Endothelial cell (in vitro differentiated cells): ENCODE measurements around the gene PELO. TPM values are rescaled to one million over a fixed set of nuclear protein-coding genes. Genes with fewer than 3 reads are reported as not detected.

Experiments
- DNase-seq: peaks from one replicate; pipeline ENCODE4 v3.0.0; 2021; ENCODE audit warnings: low spot score
- H3K27ac Mint-ChIP-seq: one replicate; pipeline ENCODE4 v1.8.0; 2021; ENCODE audit warnings: mixed read lengths, inconsistent platforms; ENCODE audit not compliant: unreplicated experiment
- H3K27me3 Mint-ChIP-seq: one replicate; pipeline ENCODE4 v1.8.0; 2021; ENCODE audit warnings: mild to moderate bottlenecking, moderate library complexity, mixed read lengths, inconsistent platforms; ENCODE audit not compliant: unreplicated experiment
- H3K36me3 Mint-ChIP-seq: one replicate; pipeline ENCODE4 v1.8.0; 2021; ENCODE audit warnings: mild to moderate bottlenecking, low read depth, mixed read lengths, inconsistent platforms; ENCODE audit not compliant: unreplicated experiment
- H3K4me1 Mint-ChIP-seq: one replicate; pipeline ENCODE4 v1.8.0; 2021; ENCODE audit warnings: mild to moderate bottlenecking, mixed read lengths, inconsistent platforms; ENCODE audit not compliant: unreplicated experiment
- H3K4me3 Mint-ChIP-seq: one replicate; pipeline ENCODE4 v1.8.0; 2021; ENCODE audit warnings: mild to moderate bottlenecking, mixed read lengths, inconsistent platforms; ENCODE audit not compliant: unreplicated experiment
- H3K9me3 Mint-ChIP-seq: one replicate; pipeline ENCODE4 v1.8.0; 2021; ENCODE audit warnings: mixed read lengths, inconsistent platforms; ENCODE audit not compliant: unreplicated experiment
- total RNA-seq: library from RNA; stranded (reverse); fragmentation: NEBNext Ultra II Directional; extraction: Animal tissue kit (Norgen Biotek cat#: 25700); gene quantifications from one replicate; pipeline ENCODE4 v1.2.1, GENCODE V29; 2021; ENCODE audit not compliant: unreplicated experiment
- TF ChIP-seq, protein P1 (sequence below): fragments of 200-600 bp; sonication (generic); IDR thresholded peaks from one replicate; pipeline ENCODE4 v1.5.0; 2021; ENCODE audit warnings: antibody characterized with exemption; ENCODE audit not compliant: unreplicated experiment

The PELO gene
- total RNA-seq, 1 donor from 2014 or later, result 31.0 TPM

DNA sequence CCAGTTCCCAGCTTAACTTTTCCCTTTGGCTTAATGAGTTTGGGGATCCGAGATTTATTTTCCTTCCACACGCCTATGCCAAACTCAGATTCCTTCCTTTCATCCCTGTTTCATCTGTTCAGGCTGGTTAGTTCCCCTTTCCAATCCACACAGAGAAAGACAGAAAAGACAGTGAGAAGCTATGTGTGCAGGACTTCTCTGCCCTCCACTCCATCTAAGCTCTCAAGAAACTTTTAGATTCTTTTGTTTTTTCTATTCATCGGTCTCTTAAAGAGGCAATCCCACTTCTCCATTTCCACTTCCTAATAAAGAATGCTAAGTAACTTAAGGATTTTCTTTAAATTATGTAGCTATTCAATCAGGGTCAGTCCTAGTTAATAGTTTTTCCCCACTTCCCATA, 11.2 kb downstream of the PELO start:
- H3K4me3 Mint-ChIP-seq, result peak overlapping the region; percentile 95
- peak overlapping the region; percentile 71 for H3K27ac Mint-ChIP-seq
- peaks cover 48% of the 10 kb centered on the region for H3K4me1 Mint-ChIP-seq
- H3K36me3 Mint-ChIP-seq, result peaks cover 3% of the 10 kb centered on the region
- H3K27me3 Mint-ChIP-seq, result peaks cover 9% of the 10 kb centered on the region
- TF ChIP-seq, protein P1, sequence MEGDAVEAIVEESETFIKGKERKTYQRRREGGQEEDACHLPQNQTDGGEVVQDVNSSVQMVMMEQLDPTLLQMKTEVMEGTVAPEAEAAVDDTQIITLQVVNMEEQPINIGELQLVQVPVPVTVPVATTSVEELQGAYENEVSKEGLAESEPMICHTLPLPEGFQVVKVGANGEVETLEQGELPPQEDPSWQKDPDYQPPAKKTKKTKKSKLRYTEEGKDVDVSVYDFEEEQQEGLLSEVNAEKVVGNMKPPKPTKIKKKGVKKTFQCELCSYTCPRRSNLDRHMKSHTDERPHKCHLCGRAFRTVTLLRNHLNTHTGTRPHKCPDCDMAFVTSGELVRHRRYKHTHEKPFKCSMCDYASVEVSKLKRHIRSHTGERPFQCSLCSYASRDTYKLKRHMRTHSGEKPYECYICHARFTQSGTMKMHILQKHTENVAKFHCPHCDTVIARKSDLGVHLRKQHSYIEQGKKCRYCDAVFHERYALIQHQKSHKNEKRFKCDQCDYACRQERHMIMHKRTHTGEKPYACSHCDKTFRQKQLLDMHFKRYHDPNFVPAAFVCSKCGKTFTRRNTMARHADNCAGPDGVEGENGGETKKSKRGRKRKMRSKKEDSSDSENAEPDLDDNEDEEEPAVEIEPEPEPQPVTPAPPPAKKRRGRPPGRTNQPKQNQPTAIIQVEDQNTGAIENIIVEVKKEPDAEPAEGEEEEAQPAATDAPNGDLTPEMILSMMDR, result no peak
- no peaks in the 10 kb centered on the region for H3K9me3 Mint-ChIP-seq
- DNase-seq, result no peak

DNA sequence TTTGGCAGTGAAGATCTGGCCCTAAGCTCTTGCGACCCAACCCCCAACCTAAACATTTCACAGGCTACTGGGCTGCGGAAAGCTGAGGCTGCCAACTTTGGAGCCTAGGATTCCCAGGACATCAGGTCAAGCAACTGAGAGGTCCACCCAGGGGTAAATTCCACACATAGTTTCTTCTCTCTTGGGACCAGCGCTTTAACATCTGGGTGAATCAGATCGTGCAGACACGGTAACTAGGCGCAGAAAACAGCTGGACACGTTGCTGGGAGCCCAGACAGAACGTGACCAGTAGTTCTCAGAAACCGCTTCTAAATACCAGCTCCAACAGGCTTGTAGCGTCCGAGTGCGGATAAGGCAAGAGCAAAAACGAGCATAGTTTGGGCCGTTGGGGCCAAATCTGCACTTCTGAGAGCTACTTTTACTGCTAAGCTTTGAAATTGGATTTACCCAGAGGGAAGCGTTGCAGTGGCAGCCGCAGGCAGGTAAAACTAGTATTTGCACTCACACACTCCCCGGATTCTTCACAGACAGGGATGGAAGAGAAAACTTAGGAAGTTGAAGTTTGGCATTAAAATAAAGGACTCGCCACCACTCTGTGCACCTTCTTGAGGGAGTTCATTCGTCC, 11.8 kb downstream of the PELO start:
- TF ChIP-seq, protein P1, result no peak
- Mint-ChIP-seq H3K4me1 (peaks cover 53% of the 10 kb centered on the region), H3K27me3 (peaks cover 9% of the 10 kb centered on the region), H3K36me3 (peaks cover 3% of the 10 kb centered on the region), H3K9me3 (no peaks in the 10 kb centered on the region), H3K27ac (peak overlapping the region; percentile 71), H3K4me3 (peak overlapping the region; percentile 95)
- DNase-seq, result peak; percentile 20

DNA sequence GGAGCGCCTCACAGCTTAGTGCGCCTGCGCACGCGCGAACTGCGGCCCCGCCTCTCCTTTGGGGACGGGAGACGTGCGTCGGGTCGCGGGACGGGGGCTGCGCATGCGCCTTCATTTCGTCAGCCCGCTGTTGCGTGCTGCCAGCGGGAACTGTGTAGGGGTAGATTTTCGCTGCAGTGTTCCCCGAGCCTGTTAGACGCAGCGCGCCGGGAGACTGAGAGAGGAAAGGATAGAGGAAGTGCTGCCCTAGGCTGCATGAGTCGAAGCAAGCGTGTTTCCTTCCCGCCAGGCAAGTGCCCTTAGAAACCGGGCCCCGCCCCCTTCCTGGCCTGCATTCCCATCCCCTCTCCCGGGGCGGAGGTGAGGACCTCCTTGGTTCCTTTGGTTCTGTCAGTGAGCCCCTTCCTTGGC, 12.3 kb downstream of the PELO start:
- H3K4me1 Mint-ChIP-seq, result peaks cover 57% of the 10 kb centered on the region

DNA sequence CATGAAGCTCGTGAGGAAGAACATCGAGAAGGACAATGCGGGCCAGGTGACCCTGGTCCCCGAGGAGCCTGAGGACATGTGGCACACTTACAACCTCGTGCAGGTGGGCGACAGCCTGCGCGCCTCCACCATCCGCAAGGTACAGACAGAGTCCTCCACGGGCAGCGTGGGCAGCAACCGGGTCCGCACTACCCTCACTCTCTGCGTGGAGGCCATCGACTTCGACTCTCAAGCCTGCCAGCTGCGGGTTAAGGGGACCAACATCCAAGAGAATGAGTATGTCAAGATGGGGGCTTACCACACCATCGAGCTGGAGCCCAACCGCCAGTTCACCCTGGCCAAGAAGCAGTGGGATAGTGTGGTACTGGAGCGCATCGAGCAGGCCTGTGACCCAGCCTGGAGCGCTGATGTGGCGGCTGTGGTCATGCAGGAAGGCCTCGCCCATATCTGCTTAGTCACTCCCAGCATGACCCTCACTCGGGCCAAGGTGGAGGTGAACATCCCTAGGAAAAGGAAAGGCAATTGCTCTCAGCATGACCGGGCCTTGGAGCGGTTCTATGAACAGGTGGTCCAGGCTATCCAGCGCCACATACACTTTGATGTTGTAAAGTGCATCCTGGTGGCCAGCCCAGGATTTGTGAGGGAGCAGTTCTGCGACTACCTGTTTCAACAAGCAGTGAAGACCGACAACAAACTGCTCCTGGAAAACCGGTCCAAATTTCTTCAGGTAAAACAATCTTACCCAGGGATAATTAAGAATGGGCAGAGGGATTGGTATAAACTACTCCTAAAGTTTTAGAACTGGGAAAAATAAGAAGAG, 12.9 kb downstream of the PELO start:
- H3K27ac Mint-ChIP-seq, result peak overlapping the region; percentile 71

More for the DNA sequence above, 12.3 kb downstream of the PELO start:
- peak overlapping the region; percentile 95 for H3K4me3 Mint-ChIP-seq
- H3K27ac Mint-ChIP-seq, result peak overlapping the region; percentile 71
- peaks cover 10% of the 10 kb centered on the region for H3K27me3 Mint-ChIP-seq
- H3K36me3 Mint-ChIP-seq, result peaks cover 3% of the 10 kb centered on the region
- peak; percentile 96 for DNase-seq
- TF ChIP-seq, protein P1, result no peak
- no peaks in the 10 kb centered on the region for H3K9me3 Mint-ChIP-seq

More for the DNA sequence above, 12.9 kb downstream of the PELO start:
- H3K4me1 Mint-ChIP-seq, result peaks cover 60% of the 10 kb centered on the region
- H3K27me3 Mint-ChIP-seq, result peaks cover 12% of the 10 kb centered on the region
- peak overlapping the region; percentile 95 for H3K4me3 Mint-ChIP-seq
- H3K9me3 Mint-ChIP-seq, result no peaks in the 10 kb centered on the region
- H3K36me3 Mint-ChIP-seq, result peaks cover 3% of the 10 kb centered on the region
- DNase-seq, result peak; percentile 60
- TF ChIP-seq, protein P1, result no peak
